KOPT-K1 (cell line): Measurements from ENCODE around the gene NEK3.
"Not testable (repeated sequence)": the region's sequence is repeated elsewhere in the genome, so short reads cannot be mapped to it uniquely, and the experiment has no call there.

ENCODE experiments used
- H3K27ac ChIP-seq: fragments of 200-600 bp; sonication (generic); 2 replicates; pipeline ENCODE4 v1.5.1; 2016; ENCODE audit warnings: antibody characterized with exemption, mild to moderate bottlenecking, low read depth, low read length; ENCODE audit not compliant: poor library complexity, severe bottlenecking
- H3K36me3 ChIP-seq: fragments of 200-600 bp; sonication (generic); 2 replicates; pipeline ENCODE4 v1.5.1; 2017; ENCODE audit warnings: antibody characterized with exemption, mild to moderate bottlenecking, low read length, moderate library complexity; ENCODE audit not compliant: insufficient read depth
- H3K9me3 ChIP-seq: fragments of 200-600 bp; sonication (generic); 2 replicates; pipeline ENCODE4 v1.5.1; 2017; ENCODE audit warnings: antibody characterized with exemption, low read length, mild to moderate bottlenecking; ENCODE audit not compliant: insufficient read depth, poor library complexity, severe bottlenecking

The NEK3 gene

DNA sequence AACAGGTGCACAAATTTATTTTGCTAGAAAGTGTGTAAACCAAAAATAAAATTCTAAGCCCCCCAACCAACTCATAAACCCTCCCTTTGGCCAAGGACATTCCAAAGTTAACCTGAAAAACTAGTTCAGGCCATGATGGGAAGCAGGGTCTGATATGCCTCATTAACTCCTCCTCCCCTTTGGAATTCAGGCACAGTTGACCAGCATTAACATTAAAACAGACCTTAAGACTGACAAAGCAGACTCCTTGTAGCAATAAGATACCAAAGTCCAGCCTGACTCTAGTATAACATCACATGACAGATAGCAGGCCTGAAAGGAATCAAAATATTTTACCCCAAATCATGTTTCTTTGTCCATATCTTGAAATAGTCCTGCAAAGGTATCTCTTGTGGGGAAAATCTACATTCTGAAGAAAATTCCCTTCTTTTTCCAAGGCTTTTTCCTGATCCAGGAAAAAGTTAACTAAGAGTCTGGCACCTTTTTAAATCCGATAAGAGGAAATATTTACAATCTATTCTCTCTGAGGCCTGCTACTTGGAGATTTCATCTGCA lies 50.2 kb downstream of the NEK3 start:
- Histone ChIP-seq H3K9me3 (no peaks in the 10 kb centered on the region), H3K36me3 (no peaks in the 10 kb centered on the region), H3K27ac (no peak overlapping the region)

GRCh38 chr13:52105841-52106240 lies 53.6 kb downstream of the NEK3 start:
- H3K9me3 ChIP-seq, result no peaks in the 10 kb centered on the region
- H3K36me3 ChIP-seq, result no peaks in the 10 kb centered on the region
- H3K27ac ChIP-seq, result no peak overlapping the region

DNA sequence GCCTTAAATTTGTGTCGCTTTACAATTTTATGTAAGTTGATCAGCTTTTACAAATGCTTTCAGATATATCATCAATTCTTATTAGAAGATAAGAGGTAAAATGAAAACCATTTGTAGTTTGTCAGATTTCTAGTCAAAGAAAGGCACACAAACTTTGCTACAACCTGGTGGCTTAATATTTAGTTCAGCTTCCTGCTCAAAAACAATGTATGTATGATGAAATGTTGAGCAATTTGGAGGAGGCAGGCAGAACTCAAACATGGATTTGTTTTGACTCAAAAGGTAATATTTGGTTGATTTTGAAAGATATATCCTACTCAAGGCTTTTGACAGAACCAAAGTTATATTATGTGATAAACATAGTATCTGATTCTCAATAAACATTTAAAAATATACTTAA lies 54.8 kb downstream of the NEK3 start:
- Histone ChIP-seq H3K36me3 (no peaks in the 10 kb centered on the region), H3K27ac (no peak overlapping the region), H3K9me3 (no peaks in the 10 kb centered on the region)

- Histone ChIP-seq H3K9me3 (no peaks in the 10 kb centered on the region), H3K27ac (no peak overlapping the region), H3K36me3 (no peaks in the 10 kb centered on the region)
These were observed 56.0 kb downstream of the NEK3 start for GRCh38 chr13:52103386-52103785.

DNA sequence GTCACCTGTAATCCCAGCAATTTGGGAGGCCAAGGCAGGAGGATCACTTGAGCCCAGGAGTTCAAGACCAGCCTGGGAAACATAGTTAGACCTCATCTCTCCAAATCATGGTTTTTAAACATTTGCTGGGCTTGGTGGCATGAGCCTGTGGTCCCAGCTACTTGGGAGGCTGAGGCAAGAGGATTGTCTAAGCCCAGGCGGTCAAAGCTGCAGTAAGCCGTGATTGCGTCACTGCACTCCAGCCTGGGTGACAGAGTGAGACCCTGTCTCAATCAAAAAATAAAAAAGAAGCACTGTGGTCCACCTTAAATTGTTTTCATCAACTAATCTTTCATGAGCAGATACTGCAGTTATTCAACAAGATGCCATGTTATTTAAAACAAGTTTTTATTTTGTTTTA lies 57.0 kb downstream of the NEK3 start:
- H3K36me3 ChIP-seq, H3K27ac ChIP-seq, H3K9me3 ChIP-seq: not testable (repeated sequence)

GRCh38 chr13:52097197-52097596 lies 62.2 kb downstream of the NEK3 start:
- H3K36me3 ChIP-seq, result no peaks in the 10 kb centered on the region
- no peak overlapping the region for H3K27ac ChIP-seq
- H3K9me3 ChIP-seq, result no peaks in the 10 kb centered on the region

GRCh38 chr13:52096748-52097147 lies 62.6 kb downstream of the NEK3 start:
- Histone ChIP-seq H3K9me3 (no peaks in the 10 kb centered on the region), H3K36me3 (no peaks in the 10 kb centered on the region), H3K27ac (no peak overlapping the region)

- H3K27ac ChIP-seq, result no peak overlapping the region
- H3K36me3 ChIP-seq, result no peaks in the 10 kb centered on the region
- no peaks in the 10 kb centered on the region for H3K9me3 ChIP-seq
These were observed 63.3 kb downstream of the NEK3 start for GRCh38 chr13:52096062-52096461.

DNA sequence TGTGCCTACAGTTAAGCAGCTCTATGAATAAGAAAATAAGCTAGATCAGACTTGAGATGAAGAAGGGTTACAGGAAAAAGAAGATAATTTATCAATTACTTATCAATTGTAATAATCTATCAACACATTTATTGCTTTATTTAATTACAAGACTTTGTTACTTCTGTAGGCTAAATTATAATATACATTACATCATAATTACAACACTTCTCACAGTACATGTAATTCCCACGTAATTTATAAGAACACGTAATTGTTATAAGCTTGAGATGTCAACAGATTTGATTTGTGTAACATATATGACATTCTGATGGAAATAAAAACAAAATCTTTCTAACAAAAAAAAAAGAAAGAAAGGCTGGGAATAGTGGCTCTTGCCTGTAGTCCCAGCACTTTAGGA lies 67.3 kb downstream of the NEK3 start:
- Histone ChIP-seq H3K27ac (no peak overlapping the region), H3K36me3 (no peaks in the 10 kb centered on the region), H3K9me3 (no peaks in the 10 kb centered on the region)

GRCh38 chr13:52091473-52091872 lies 67.9 kb downstream of the NEK3 start:
- Histone ChIP-seq H3K9me3 (no peaks in the 10 kb centered on the region), H3K27ac (no peak overlapping the region), H3K36me3 (no peaks in the 10 kb centered on the region)

DNA sequence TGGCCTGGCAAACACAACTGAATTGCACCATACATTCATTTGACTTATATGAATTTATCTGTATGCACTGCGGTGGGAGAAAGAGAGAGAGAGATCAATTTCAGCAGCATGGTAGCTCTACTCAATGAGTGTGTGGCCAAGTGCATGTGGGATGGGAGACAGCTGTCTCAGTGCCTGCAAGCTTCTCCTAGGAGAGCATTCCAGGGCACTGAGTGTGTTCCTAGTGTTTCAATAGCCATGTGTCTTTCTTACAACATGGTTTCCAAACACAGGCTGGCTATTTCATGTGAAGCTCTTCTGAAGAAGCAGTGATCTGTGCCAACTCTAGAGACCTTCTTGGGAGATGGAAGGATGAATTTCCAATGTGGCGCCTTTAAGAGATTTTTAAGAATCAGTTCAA lies 74.0 kb downstream of the NEK3 start:
- Histone ChIP-seq H3K9me3 (no peaks in the 10 kb centered on the region), H3K27ac (no peak overlapping the region), H3K36me3 (no peaks in the 10 kb centered on the region)

DNA sequence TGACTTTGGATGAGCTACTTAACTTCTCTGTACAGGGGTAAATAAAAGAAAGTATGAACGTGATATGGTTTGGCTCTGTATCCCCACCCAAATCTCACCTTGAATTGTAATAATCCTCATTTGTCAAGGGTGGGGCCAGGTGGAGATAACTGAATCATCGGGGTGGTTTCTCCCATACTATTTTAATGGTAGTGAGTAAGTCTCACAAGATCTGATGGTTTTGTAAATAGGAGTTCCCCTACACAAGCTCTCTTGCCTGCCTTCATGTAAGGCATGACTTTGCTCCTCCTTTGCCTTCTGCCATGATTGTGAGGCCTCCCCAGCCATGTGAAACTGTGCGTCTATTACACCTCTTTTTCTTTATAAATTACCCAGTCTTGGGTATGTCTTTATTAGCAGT lies 74.4 kb downstream of the NEK3 start:
- not testable (repeated sequence) for H3K36me3 ChIP-seq, H3K9me3 ChIP-seq, H3K27ac ChIP-seq
